SHP77 (cell line): ENCODE results near the gene OR7G1.

Experiments
- DNase-seq, 2 experiments: peaks; one replicate each; lab custom pipeline; 2025; lab: John Stamatoyannopoulos, UW

Gene OR7G1

GRCh38 chr19:9115307-9115813 is at the start of gene OR7G1:
TSS of gene OR7G1 (minus strand) at chr19:9115763. CDS start at chr19:9115763, 0 bp downstream.
- DNase-seq, result no peak

- no peak for DNase-seq
Observed at GRCh38 chr19:9165261-9165660, 49.7 kb upstream of the OR7G1 start.

GRCh38 chr19:9161427-9161826 is 45.9 kb upstream of the OR7G1 start:
- no peak for DNase-seq

GRCh38 chr19:9159891-9160290 is 44.3 kb upstream of the OR7G1 start:
- no peak for DNase-seq

GRCh38 chr19:9156304-9156703 is 40.7 kb upstream of the OR7G1 start:
- DNase-seq, result no peak

- DNase-seq, result no peak
Observed at GRCh38 chr19:9155591-9155990, 40.0 kb upstream of the OR7G1 start.

- DNase-seq, result no peak
Observed at GRCh38 chr19:9151367-9151766, 35.8 kb upstream of the OR7G1 start.

GRCh38 chr19:9150650-9151049 is 35.1 kb upstream of the OR7G1 start:
- no peak for DNase-seq

- DNase-seq, result no peak
Observed at GRCh38 chr19:9149997-9150396, 34.4 kb upstream of the OR7G1 start.

- DNase-seq, result no peak
Observed at GRCh38 chr19:9148697-9149096, 33.1 kb upstream of the OR7G1 start.

GRCh38 chr19:9146882-9147281 is 31.3 kb upstream of the OR7G1 start:
- no peak for DNase-seq

- DNase-seq, result no peak
Observed at GRCh38 chr19:9144920-9145319, 29.4 kb upstream of the OR7G1 start.

GRCh38 chr19:9140159-9140874 is 24.8 kb upstream of the OR7G1 start, which contains the start of gene ZNF317:
TSS of gene ZNF317 (plus strand) at chr19:9140397. CDS start at chr19:9156017, 15,620 bp downstream.
- peak; percentile 90 to 93 for DNase-seq

GRCh38 chr19:9139609-9140158 is 24.1 kb upstream of the OR7G1 start:
- peak in 1 of 2 experiments; percentile 6 for DNase-seq

- DNase-seq, result no peak
Observed at GRCh38 chr19:9132422-9132821, 16.9 kb upstream of the OR7G1 start.

- DNase-seq, result no peak
Observed at GRCh38 chr19:9130965-9131364, 15.4 kb upstream of the OR7G1 start.

GRCh38 chr19:9128171-9128570 is 12.6 kb upstream of the OR7G1 start:
- DNase-seq, result no peak

GRCh38 chr19:9126900-9127405 is 11.4 kb upstream of the OR7G1 start, which contains the start of gene OR7G3:
TSS of gene OR7G3 (minus strand) at chr19:9126950. CDS start at chr19:9126950, 0 bp downstream.
- no peak for DNase-seq

GRCh38 chr19:9116547-9116946 is 984 bp upstream of the OR7G1 start:
- DNase-seq, result no peak

GRCh38 chr19:9109959-9110358 is 5.6 kb downstream of the OR7G1 start:
- DNase-seq, result no peak

- no peak for DNase-seq
Observed at GRCh38 chr19:9107375-9107774, 8.2 kb downstream of the OR7G1 start, which contains the start of gene OR7G2. TSS of gene OR7G2 (minus strand) at chr19:9107475. CDS start at chr19:9103243, 4,232 bp downstream.

- no peak for DNase-seq
Observed at GRCh38 chr19:9086761-9087160, 28.8 kb downstream of the OR7G1 start, which contains the start of gene OR1M1. TSS of gene OR1M1 (plus strand) at chr19:9087061. CDS start at chr19:9093245, 6,184 bp downstream.

GRCh38 chr19:9078651-9079050 is 36.9 kb downstream of the OR7G1 start:
- no peak for DNase-seq
